IMR-90 (cell line): ENCODE data around the gene SRPRB. TPM values are rescaled to one million over a fixed set of nuclear protein-coding genes. Genes with fewer than 3 reads are reported as not detected.

Experiments used
- ATAC-seq: fragments of 200-7000 bp; cut with Tn5 transposase; 2 replicates; pipeline ENCODE4 v1.9.1; 2020; ENCODE audit warnings: low read depth, mild to moderate bottlenecking, moderate library complexity
- BruUV-seq: library from RNA; stranded (reverse); fragments of 400-500 nt; replicated peaks from 2 replicates; lab custom pipeline; 2021; lab: Mats Ljungman, UMichigan
- CTCF ChIA-PET: fragments of 300-600 bp; formaldehyde crosslinking; extraction: SDS; loops from one replicate; lab custom pipeline; 2021; ENCODE audit warnings: antibody characterized with exemption; lab: Yijun Ruan, JAX
- POLR2A ChIA-PET: fragments of 300-600 bp; sonication (Branson Sonifier 250); formaldehyde crosslinking; loops from one replicate; lab custom pipeline; 2022; ENCODE audit warnings: antibody characterized with exemption; ENCODE audit not compliant: unreplicated experiment; lab: Charles Lee
- DNase-seq: peaks from one replicate; pipeline ENCODE4 v3.0.0; 2013
- H2AFZ ChIP-seq: replicated peaks from 2 replicates; pipeline ENCODE3; 2013; ENCODE audit warnings: low read length, mild to moderate bottlenecking; ENCODE audit not compliant: poor library complexity
- H2AK5ac ChIP-seq: 2 replicates; pipeline ENCODE4 v1.6.1; 2013; ENCODE audit warnings: low read depth, low read length, inconsistent platforms
- H2AK9ac ChIP-seq: replicated peaks from 2 replicates; pipeline ENCODE3; 2013; ENCODE audit warnings: mild to moderate bottlenecking, low read depth, low read length, moderate library complexity; ENCODE audit not compliant: poor library complexity
- H2BK120ac ChIP-seq: 2 replicates; pipeline ENCODE4 v1.6.1; 2013; ENCODE audit warnings: low read depth, low read length, inconsistent platforms
- H2BK15ac ChIP-seq: 3 replicates; pipeline ENCODE4 v1.6.1; 2013; ENCODE audit warnings: low read depth, low read length, inconsistent platforms
- H2BK20ac ChIP-seq: 2 replicates; pipeline ENCODE4 v1.6.1; 2013; ENCODE audit warnings: low read depth, mild to moderate bottlenecking, inconsistent platforms, low read length, moderate library complexity
- H2BK5ac ChIP-seq: 2 replicates; pipeline ENCODE4 v1.6.1; 2013; ENCODE audit warnings: mild to moderate bottlenecking, low read depth, low read length, inconsistent platforms; ENCODE audit not compliant: poor library complexity, severe bottlenecking
- H3K14ac ChIP-seq: replicated peaks from 2 replicates; pipeline ENCODE4 v1.6.1; 2013; ENCODE audit warnings: low read depth, low read length, inconsistent platforms
- H3K18ac ChIP-seq: 2 replicates; pipeline ENCODE4 v1.6.1; 2013; ENCODE audit warnings: low read depth, low read length, control low read depth
- H3K23ac ChIP-seq: 2 replicates; pipeline ENCODE4 v1.6.1; 2013; ENCODE audit warnings: low read depth, low read length, inconsistent platforms
- H3K27ac ChIP-seq: 2 replicates; pipeline ENCODE4 v1.5.1; 2013; ENCODE audit warnings: mild to moderate bottlenecking, control low read depth, low read length; ENCODE audit not compliant: insufficient read depth
- H3K27me3 ChIP-seq: 2 replicates; pipeline ENCODE4 v1.6.1; 2013; ENCODE audit warnings: low read length; ENCODE audit not compliant: control insufficient read depth, insufficient read depth
- H3K36me3 ChIP-seq: 2 replicates; pipeline ENCODE4 v1.6.1; 2013; ENCODE audit warnings: low read length, mixed read lengths; ENCODE audit not compliant: control insufficient read depth, insufficient read depth
- H3K4ac ChIP-seq: 2 replicates; pipeline ENCODE4 v1.6.1; 2013; ENCODE audit warnings: low read depth, low read length, inconsistent platforms
- H3K4me1 ChIP-seq: 2 replicates; pipeline ENCODE4 v1.6.1; 2013; ENCODE audit warnings: low read length, mixed read lengths; ENCODE audit not compliant: control insufficient read depth, insufficient read depth
- H3K4me2 ChIP-seq: 2 replicates; pipeline ENCODE4 v1.6.1; 2013; ENCODE audit warnings: low read depth, mild to moderate bottlenecking, control low read depth, low read length, moderate library complexity
- H3K4me3 ChIP-seq: 2 replicates; pipeline ENCODE4 v1.5.1; 2013; ENCODE audit warnings: low read depth, mild to moderate bottlenecking, control low read depth, low read length, moderate library complexity; ENCODE audit not compliant: insufficient read depth
- H3K56ac ChIP-seq: 2 replicates; pipeline ENCODE4 v1.6.1; 2013; ENCODE audit warnings: low read length, inconsistent platforms; ENCODE audit not compliant: insufficient read depth; ENCODE audit errors: extremely low read depth
- H3K79me1 ChIP-seq, 2 experiments: 2 replicates each; pipeline ENCODE4 v1.6.1; 2013; ENCODE audit warnings: low read length in 2 of 2, inconsistent platforms in 1 of 2, low read depth in 1 of 2
- H3K9ac ChIP-seq: 2 replicates; pipeline ENCODE4 v1.6.1; 2013; ENCODE audit warnings: low read depth, low read length, control low read depth
- H3K9me1 ChIP-seq: 2 replicates; pipeline ENCODE4 v1.6.1; 2013; ENCODE audit warnings: low read length, inconsistent platforms; ENCODE audit not compliant: insufficient read depth
- H3K9me3 ChIP-seq: 2 replicates; pipeline ENCODE4 v1.6.1; 2013; ENCODE audit warnings: low read length; ENCODE audit not compliant: control insufficient read depth, insufficient read depth
- H4K20me1 ChIP-seq: 2 replicates; pipeline ENCODE4 v1.6.1; 2013; ENCODE audit warnings: low read length, inconsistent platforms; ENCODE audit not compliant: insufficient read depth
- H4K5ac ChIP-seq: 2 replicates; pipeline ENCODE4 v1.6.1; 2013; ENCODE audit warnings: mild to moderate bottlenecking, low read depth, low read length, control low read depth
- H4K8ac ChIP-seq, 2 experiments: 2 replicates each; pipeline ENCODE4 v1.6.1; 2013; ENCODE audit warnings: low read depth in 2 of 2, low read length in 2 of 2, control low read depth in 1 of 2, inconsistent platforms in 1 of 2
- H4K91ac ChIP-seq: 2 replicates; pipeline ENCODE4 v1.6.1; 2013; ENCODE audit warnings: low read depth, low read length, inconsistent platforms; ENCODE audit not compliant: insufficient read depth
- BHLHE40 ChIP-seq: fragments of 150-350 bp; IDR thresholded peaks from 2 replicates; pipeline ENCODE4 v1.6.1; 2016; ENCODE audit warnings: mild to moderate bottlenecking, low read depth, low read length
- CEBPB ChIP-seq: IDR thresholded peaks from 2 replicates; pipeline ENCODE4 v1.6.1; 2012; ENCODE audit warnings: low read depth, low read length, improper control_type of control experiment
- CHD1 ChIP-seq: IDR thresholded peaks from 2 replicates; pipeline ENCODE4 v1.6.1; 2012; ENCODE audit warnings: low read depth, low read length, improper control_type of control experiment
- CTCF ChIP-seq: conservative IDR thresholded peaks from 2 replicates; pipeline ENCODE4 v1.5.1; 2012; ENCODE audit warnings: mild to moderate bottlenecking, low read depth, low read length, improper control_type of control experiment
- FOS ChIP-seq: fragments of 150-350 bp; IDR thresholded peaks from 2 replicates; pipeline ENCODE4 v1.6.1; 2016; ENCODE audit warnings: low read depth, low read length
- MAFK ChIP-seq: IDR thresholded peaks from 2 replicates; pipeline ENCODE4 v1.6.1; 2012; ENCODE audit warnings: low read depth, low read length, improper control_type of control experiment
- MAZ ChIP-seq: IDR thresholded peaks from 2 replicates; pipeline ENCODE4 v1.6.1; 2012; ENCODE audit warnings: low read depth, mild to moderate bottlenecking, low read length, improper control_type of control experiment, moderate library complexity, borderline replicate concordance
- MXI1 ChIP-seq: IDR thresholded peaks from 2 replicates; pipeline ENCODE4 v1.6.1; 2012; ENCODE audit warnings: low read depth, mild to moderate bottlenecking, low read length, moderate library complexity, borderline replicate concordance
- NFE2L2 ChIP-seq: fragments of 150-350 bp; IDR thresholded peaks from 2 replicates; pipeline ENCODE4 v1.6.1; 2016; ENCODE audit warnings: low read depth, mild to moderate bottlenecking, low read length
- POLR2A ChIP-seq: IDR thresholded peaks from 2 replicates; pipeline ENCODE4 v1.6.1; 2012; ENCODE audit warnings: mild to moderate bottlenecking, low read depth, low read length
- RAD21 ChIP-seq: IDR thresholded peaks from 2 replicates; pipeline ENCODE4 v1.6.1; 2012; ENCODE audit warnings: low read length, improper control_type of control experiment
- RCOR1 ChIP-seq: IDR thresholded peaks from 2 replicates; pipeline ENCODE4 v1.6.1; 2012; ENCODE audit warnings: mild to moderate bottlenecking, low read length, improper control_type of control experiment; ENCODE audit not compliant: insufficient replicate concordance
- RFX5 ChIP-seq: IDR thresholded peaks from 2 replicates; pipeline ENCODE4 v1.8.0; 2012; ENCODE audit warnings: low read depth, mild to moderate bottlenecking, low read length, moderate library complexity
- SMC3 ChIP-seq: fragments of 150-350 bp; IDR thresholded peaks from 2 replicates; pipeline ENCODE4 v1.6.1; 2016; ENCODE audit warnings: low read depth, mild to moderate bottlenecking, antibody characterized with exemption, low read length, moderate library complexity
- USF2 ChIP-seq: fragments of 150-350 bp; IDR thresholded peaks from 2 replicates; pipeline ENCODE4 v1.6.1; 2017; ENCODE audit warnings: mild to moderate bottlenecking, antibody characterized with exemption, low read length, low read depth
- WGBS, 2 experiments: methylation state at CpG; one replicate each; pipeline versions ENCODE4 v1.1.5 to v1.1.7; 2013; ENCODE audit warnings: missing lambda C conversion rate in 2 of 2; ENCODE audit not compliant: insufficient read length in 1 of 2; ENCODE audit errors: extremely low coverage in 2 of 2; 5-methylcytosine and 5-hydroxymethylcytosine counted together
- dilution Hi-C: fragments of 300-500 bp; cut with HindIII; formaldehyde crosslinking; loops from one replicate; pipeline ENCODE4 v1.14.3; 2018; ENCODE audit warnings: low sequenced_read_pairs; ENCODE audit not compliant: unreplicated experiment
- in situ Hi-C: fragments of 300-500 bp; cut with MboI; formaldehyde crosslinking; loops from 3 replicates; pipeline ENCODE4 v1.14.3; 2019; ENCODE audit warnings: low sequenced_read_pairs, inconsistent platforms, mixed read lengths
- intact Hi-C: fragments of 100-400 bp; cut with micrococcal nuclease; formaldehyde crosslinking; loops from 2 replicates; pipeline ENCODE4 v1.10.0; 2022
- polyA plus RNA-seq, 3 experiments: library from polyadenylated mRNA; depleted of rRNA; stranded (reverse); fragments of >200 nt; gene quantifications; 2 replicates each; pipeline ENCODE4 v1.2.3, GENCODE V29; 2012; ENCODE audit warnings: low replicate concordance in 1 of 3
- total RNA-seq: library from RNA; depleted of rRNA; stranded (reverse); fragments of >200 nt; gene quantifications from 2 replicates; pipeline ENCODE4 v1.2.3, GENCODE V29; 2012
- TF ChIP-seq, protein P1 (sequence below): fragments of 150-350 bp; IDR thresholded peaks from 2 replicates; pipeline ENCODE4 v1.6.1; 2016; ENCODE audit warnings: low read depth, mild to moderate bottlenecking, low read length, moderate library complexity, borderline replicate concordance

SRPRB gene
- total and polyA plus RNA-seq, 2 of the 4 experiments (the other 2 are of a cell fraction) = 28.8 to 131 TPM

GRCh38 chr3:133840767-133841166 is 35.2 kb downstream of the SRPRB start:
- Histone ChIP-seq H2BK5ac (no peak overlapping the region), H3K4me2 (no peak overlapping the region), H3K4me3 (no peak overlapping the region), H2AK9ac (no peak overlapping the region), H3K14ac (no peak overlapping the region), H3K18ac (no peak overlapping the region), H3K27ac (no peak overlapping the region), H4K20me1 (no peaks in the 10 kb centered on the region; the same call in 1 of the 2 replicates), H4K5ac (no peak overlapping the region), H3K27me3 (peaks cover 4% of the 10 kb centered on the region; the same call in 1 of the 2 replicates), H3K36me3 (no peaks in the 10 kb centered on the region), H2AK5ac (no peak overlapping the region), H3K4me1 (no peaks in the 10 kb centered on the region; the same call in 1 of the 2 replicates), H2BK120ac (no peak overlapping the region), H2BK20ac (no peak overlapping the region), H2BK15ac (no peak overlapping the region), H3K23ac (no peak overlapping the region), H3K9me1 (no peaks in the 10 kb centered on the region), H2AFZ (no peak overlapping the region), H3K9ac (no peak overlapping the region), H4K8ac (no peak overlapping the region), H3K79me1 (no peaks in the 10 kb centered on the region), H4K91ac (no peak overlapping the region), H3K9me3 (no peaks in the 10 kb centered on the region), H3K56ac (no peak overlapping the region), H3K4ac (no peak overlapping the region)
- dilution Hi-C loops = no loop called here
- no TSS peak for BruUV-seq
- ATAC-seq (no peak), DNase-seq (no peak)
- intact Hi-C loops = no loop called here
- in situ Hi-C loops = no loop called here
- no peak for TF ChIP-seq RFX5
- no peak for TF ChIP-seq MXI1
- TF ChIP-seq MAZ = no peak
- TF ChIP-seq BHLHE40 = no peak
- no peak for TF ChIP-seq RAD21
- no peak for TF ChIP-seq USF2
- no peak for TF ChIP-seq CTCF
- no peak for TF ChIP-seq MAFK
- no peak for TF ChIP-seq SMC3
- TF ChIP-seq POLR2A = no peak
- no peak for TF ChIP-seq CHD1
- TF ChIP-seq CEBPB = no peak
- no peak for TF ChIP-seq FOS
- TF ChIP-seq, protein P1, sequence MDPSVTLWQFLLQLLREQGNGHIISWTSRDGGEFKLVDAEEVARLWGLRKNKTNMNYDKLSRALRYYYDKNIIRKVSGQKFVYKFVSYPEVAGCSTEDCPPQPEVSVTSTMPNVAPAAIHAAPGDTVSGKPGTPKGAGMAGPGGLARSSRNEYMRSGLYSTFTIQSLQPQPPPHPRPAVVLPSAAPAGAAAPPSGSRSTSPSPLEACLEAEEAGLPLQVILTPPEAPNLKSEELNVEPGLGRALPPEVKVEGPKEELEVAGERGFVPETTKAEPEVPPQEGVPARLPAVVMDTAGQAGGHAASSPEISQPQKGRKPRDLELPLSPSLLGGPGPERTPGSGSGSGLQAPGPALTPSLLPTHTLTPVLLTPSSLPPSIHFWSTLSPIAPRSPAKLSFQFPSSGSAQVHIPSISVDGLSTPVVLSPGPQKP = no peak
- TF ChIP-seq RCOR1 = no peak
- no peak for TF ChIP-seq NFE2L2
- no CpG with 5 or more reads among the region's 6 CpGs for WGBS, 2 experiments
- POLR2A ChIA-PET = no interaction called here
- CTCF ChIA-PET = no interaction called here
